GM10266 (cell line): Measurements from ENCODE around the gene SRP68.

Experiments used
- DNase-seq: peaks from one replicate; pipeline ENCODE4 v3.0.0; 2012; ENCODE audit errors: extremely low spot score
- CTCF ChIP-seq: IDR thresholded peaks from 2 replicates; pipeline ENCODE4 v1.5.1; 2012; ENCODE audit warnings: mild to moderate bottlenecking, low read depth; ENCODE audit not compliant: control insufficient read depth, insufficient read depth; ENCODE audit errors: missing control alignments

Gene SRP68

GRCh38 chr17:76083536-76084182 is 11.3 kb upstream of the SRP68 start:
- no peak for TF ChIP-seq CTCF
- no peak for DNase-seq

- no peak for TF ChIP-seq CTCF
- no peak for DNase-seq
Measured at GRCh38 chr17:76082326-76083251, 10.3 kb upstream of the SRP68 start.

GRCh38 chr17:76081295-76082210 is 9.2 kb upstream of the SRP68 start:
- TF ChIP-seq CTCF, result no peak
- no peak for DNase-seq

DNA sequence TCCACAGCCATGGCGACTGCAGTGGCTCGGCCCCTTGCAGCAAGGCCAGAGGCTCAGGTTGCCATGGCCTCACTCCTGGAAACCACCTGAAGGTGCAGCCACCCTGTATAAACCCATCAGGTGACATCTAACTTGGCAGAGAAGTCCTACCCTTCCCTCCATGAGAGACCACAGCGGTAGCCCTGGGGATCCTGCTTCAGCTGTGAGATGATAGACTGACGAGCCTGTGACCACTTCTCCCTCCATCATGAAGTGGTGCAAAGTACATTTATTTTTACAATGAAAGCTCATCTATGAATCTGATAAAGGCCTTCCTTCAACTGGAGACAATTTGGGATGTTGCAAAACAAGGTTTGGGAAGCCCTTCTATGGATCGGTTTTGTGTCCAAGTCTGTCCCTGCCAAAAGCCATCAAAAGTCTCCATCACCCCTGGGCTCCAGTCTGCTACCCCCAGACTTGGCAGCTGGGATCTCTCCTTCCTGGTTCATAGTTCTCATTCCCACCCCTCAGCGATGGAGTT is 8.5 kb upstream of the SRP68 start:
- TF ChIP-seq CTCF, result no peak
- no peak for DNase-seq

DNA sequence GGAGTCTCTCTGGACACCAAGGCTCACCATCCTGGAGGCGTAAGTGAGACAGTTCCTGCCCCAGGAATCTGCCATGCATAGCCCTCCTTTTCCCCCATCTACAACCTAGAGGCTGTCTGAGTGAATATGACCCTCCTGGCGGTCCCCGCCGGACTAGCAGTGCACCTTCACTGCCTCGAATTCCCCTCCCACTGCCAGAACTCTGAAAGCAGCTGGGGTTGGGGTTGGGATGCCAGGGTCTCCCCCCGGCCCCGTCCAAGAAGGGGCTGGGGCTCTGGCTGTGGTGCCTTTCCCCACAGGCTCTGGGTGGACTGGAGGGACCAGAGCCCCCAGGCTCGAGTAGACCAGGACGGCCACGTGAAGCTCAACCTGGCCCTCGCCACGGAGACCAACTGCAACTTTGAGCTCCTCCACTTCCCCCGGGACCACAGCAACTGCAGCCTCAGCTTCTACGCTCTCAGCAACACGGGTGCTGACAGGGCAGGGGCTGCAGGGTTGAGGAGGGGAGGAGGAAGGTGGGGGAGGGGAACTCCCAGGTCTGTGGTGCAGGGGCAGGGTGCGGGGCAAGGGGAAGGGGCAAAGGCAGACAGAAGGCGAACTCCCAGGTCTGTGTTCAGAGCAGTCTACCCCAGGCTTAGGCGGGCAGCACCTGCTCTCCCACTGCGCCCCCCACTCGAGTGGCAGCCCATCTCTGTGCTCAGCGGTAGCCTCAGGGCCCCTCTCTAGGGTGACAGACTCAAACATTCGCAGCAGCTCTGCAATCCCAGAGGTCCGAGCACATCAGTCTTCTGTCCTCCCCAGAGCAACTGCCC is 7.8 kb upstream of the SRP68 start:
- TF ChIP-seq CTCF, result no peak
- DNase-seq, result no peak

- no peak for TF ChIP-seq CTCF
- DNase-seq, result no peak
Measured at GRCh38 chr17:76079535-76079955, 7.2 kb upstream of the SRP68 start.
